HG03469 (cell line): ENCODE results near the gene CLEC3B.

Source experiments
- ATAC-seq: cut with Tn5 transposase; IDR thresholded peaks from one replicate; pipeline ENCODE4 v1.9.1; 2021; ENCODE audit warnings: mild to moderate bottlenecking, moderate library complexity, moderate number of reproducible peaks; ENCODE audit not compliant: unreplicated experiment

CLEC3B gene

DNA sequence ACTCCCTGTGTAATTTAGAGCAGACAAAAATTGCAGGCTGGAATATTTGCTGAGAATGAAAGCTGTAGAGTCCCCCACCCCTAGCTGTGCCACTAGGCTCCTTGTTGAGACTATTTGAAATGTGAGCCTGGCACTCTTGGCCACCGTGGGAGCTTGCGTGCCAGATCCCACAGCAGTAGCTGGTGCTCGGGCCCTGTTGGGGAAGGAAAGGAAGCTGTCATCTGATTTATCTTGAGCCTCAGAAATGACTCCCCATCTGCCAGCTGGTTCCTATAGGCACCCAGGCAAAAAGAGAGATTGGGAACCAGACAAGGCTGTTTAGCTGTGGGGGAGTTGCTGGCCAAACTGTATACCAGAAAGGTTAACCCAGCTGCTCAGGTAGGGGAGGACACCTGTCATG lies 23.4 kb upstream of the CLEC3B start:
- no peak for ATAC-seq

DNA sequence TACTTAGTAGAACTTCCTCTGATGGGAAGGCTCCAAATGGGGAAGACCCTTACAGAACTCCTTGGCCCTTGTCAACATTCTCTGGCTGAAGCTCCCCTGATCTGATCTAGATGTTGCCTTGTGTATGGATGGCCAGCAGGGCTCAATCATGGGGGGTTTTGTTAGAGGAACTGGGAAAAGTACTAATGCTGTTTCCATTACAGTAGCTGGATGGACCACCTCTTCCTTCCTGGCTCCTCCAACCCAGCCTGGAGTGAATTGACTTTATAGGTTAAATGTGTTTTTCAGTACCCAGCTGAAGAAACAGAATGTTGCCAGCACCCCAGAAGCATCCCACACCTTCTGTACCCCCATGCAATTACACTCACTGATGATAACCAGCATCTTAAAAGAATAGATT lies 22.7 kb upstream of the CLEC3B start:
- ATAC-seq: no peak

DNA sequence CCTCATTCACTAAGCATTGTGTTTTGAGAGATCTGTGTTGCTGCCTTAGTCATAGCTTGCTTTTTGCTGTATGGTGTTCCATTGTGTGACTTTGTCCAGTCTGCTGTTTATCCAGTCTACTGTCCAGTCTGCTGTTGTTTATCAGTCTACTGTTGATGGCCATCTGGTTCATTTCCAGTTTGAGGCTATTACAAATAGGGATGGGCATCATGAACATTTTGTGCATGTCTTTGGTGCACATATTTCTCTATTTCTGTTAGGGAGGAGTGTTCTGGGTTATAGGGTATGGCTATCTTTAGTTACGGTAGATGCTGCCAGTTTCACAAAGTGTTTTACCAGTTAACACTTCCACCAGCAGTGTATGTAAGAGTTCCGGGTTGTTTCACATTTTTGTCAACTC lies 22.2 kb upstream of the CLEC3B start:
- no peak for ATAC-seq

DNA sequence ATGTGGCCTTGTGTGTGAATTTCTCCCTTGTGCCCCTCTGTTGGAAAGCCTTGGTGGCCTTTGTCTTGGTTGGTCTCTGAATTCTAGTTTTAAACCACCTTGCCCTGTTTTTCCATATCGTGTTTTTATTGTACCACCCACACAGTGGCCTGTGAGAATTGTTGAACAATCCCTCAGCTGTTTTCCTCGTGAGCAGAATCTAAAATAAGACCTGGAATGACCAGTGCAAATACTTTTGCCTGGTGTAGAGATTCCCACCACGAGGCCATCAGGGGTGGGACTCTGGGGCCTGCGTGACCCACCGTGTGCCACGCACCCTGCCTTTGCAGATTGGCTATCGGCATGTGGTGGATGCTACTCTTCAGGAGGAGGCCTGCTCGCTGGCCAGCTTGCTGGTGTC lies 19.0 kb upstream of the CLEC3B start:
- ATAC-seq: no peak

DNA sequence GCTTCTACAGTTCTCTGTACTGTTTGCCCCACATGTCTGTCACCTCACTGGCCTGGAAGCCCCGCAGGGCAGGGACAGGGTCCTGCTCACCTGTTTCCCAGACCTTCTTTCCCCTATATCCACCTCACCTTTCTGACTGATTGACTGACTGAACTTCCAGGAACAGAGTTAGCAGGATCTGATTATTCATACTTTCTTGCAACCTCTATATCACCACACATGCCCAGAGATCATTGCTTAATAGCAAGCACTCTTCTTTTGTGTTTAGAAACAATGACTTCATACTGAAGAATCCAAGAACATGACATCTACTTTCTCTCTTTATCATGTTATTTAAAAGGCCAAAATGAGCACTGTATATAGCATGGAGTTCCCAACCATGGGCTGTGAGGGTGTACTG lies 18.0 kb upstream of the CLEC3B start:
- no peak for ATAC-seq

DNA sequence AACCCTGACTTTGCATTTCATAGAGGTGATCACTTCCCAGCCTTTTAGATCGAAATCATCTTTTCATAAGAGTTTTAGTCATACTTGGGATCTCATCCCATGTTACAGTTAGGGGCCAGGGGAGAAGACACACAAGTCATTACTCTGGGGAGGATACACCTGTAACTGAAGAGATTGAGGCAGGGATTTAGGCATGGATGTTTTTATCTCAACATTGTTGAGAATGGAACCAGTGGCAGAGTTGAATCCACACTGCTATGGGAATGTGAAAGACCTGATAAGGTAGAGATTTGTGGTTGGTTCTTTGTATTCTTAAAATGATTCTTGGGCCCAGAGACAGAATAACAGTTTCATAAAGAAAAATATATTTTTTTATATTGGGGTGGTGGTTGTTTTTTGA lies 16.2 kb upstream of the CLEC3B start:
- ATAC-seq: no peak

DNA sequence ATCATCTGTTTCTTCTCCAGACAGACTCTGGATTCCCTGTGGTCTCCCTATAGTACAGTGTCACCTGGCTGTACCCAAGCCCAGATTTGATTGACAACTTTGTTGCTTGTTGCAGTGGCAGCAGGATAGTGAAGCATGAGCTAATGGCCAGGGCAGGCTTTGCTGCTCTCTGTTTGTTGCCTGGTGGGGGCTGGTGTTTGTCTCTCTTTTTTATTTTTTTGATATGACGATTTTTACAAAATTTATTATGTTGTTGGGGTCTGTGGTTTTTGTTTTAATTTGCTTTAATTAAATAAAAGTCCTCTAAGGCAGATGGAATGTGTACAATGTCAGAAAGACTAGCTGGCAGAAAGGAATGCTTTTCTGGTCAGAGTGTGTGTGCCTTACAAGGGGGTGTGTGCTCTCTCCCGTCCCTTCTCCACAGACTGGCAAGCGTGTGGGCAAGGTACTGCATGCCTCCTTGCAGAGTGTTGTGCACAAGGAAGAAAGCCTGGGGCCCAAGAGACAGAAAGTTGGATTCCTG lies 15.2 kb upstream of the CLEC3B start:
- no peak for ATAC-seq

DNA sequence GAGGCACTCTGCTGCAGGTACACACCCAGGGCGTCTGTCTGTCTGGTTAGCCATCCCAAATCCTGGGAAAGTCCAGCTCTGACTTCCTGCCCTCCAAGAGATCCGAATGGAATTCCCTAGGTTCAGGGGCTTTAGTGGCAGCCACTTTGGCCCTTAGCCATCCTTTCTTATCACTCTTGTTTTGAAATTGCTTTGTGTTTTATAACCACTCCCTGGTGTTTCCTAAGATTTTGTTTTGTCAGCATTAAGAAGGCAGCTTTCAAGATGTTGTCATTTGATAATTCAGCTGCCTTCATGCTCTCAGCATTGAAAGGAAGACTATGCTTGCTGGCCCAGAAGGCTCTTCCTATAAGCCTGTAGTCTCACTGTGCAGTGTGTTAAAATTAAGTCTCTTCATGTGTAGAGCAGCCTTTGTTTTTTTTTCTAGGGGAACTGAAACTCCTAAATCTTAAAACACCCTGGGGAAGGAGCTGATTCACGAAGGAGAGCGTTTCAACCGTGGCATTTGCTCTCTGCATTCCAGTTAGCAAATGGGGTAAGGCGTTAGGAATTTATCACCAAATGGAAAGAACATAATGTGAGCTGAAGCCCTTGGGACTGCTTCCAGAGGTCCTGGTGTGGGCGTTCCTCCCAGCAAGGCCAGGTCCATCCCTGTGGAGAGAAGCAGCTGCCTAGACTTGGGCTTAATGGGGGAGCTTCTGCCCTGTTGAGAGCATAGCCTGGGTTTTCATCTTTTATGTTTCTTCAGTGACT lies 14.2 kb upstream of the CLEC3B start:
- ATAC-seq: no peak

DNA sequence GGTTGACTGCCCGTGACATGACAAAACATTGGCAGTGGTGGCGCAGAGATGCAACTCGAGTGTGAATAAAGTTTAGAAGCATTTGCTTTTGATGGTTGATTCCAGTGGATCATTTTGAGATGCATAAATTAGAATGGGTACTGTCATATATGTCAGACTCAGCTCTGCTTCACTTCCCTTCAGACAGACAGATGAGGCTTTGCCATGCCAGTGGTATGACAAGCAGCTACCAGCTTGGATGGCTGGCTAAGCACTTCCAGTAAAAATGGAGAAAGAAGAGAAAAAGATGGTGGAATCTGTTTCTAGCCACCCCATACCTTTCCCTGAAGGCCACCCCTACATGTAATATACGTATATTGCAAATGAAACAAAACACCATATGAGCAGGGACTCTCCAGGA lies 13.5 kb upstream of the CLEC3B start:
- no peak for ATAC-seq

DNA sequence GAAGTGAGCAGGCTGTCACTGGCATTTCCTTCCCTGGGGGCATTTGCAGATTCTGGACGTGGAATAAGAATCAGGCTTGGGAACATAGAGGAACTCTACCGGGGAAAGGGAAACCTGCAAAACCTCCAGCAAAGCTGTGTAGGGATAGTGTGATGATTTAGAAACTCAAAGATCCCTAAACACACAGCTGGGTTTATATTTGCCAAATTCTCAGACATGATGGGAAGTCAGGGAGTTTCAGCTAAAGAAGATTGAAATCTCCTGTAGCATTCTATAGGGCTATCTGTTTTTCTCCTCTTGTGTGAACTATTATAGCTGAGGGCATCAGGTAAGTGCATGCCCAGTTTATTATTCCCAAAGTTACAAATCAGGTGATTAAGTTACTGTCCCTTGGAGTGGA lies 9.2 kb upstream of the CLEC3B start:
- ATAC-seq: no peak

DNA sequence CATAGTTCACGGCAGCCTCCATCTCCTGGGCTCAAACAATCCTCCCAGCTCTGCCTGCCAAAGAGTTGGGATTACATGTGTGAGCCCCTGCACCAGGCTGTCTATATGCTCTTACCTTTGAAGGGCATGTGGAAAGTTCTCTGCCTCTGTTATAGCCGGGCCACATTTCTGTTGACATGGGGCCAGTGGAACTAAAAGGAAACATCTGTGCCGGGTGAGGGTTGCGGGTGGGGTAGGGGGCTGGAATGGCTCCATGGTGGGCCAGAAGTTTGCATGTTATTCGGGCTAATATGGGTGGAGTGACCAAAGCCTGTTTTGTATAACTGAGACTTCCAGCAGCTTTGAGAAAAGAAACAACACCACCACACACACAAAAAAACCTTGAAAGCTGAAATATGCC lies 8.3 kb upstream of the CLEC3B start:
- ATAC-seq: no peak

DNA sequence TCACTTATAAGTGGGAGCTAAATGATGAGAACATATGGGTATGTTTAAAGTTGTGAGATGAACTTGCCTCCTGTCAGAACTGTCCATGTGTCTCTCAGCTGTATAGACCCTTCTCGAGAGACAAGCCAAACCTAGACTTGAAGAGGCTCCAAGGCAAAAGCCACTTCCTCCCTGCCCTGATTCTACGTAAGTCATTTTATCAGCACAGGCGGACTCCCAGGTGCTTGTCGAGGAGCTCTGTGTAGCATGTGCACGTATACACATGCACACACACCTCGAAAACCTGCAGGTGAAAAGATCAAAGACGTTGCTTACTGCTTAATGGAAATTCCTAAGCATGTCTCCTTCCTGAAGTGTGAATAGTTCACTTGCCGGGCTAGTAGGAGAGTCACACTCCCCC lies 5.6 kb upstream of the CLEC3B start:
- no peak for ATAC-seq

DNA sequence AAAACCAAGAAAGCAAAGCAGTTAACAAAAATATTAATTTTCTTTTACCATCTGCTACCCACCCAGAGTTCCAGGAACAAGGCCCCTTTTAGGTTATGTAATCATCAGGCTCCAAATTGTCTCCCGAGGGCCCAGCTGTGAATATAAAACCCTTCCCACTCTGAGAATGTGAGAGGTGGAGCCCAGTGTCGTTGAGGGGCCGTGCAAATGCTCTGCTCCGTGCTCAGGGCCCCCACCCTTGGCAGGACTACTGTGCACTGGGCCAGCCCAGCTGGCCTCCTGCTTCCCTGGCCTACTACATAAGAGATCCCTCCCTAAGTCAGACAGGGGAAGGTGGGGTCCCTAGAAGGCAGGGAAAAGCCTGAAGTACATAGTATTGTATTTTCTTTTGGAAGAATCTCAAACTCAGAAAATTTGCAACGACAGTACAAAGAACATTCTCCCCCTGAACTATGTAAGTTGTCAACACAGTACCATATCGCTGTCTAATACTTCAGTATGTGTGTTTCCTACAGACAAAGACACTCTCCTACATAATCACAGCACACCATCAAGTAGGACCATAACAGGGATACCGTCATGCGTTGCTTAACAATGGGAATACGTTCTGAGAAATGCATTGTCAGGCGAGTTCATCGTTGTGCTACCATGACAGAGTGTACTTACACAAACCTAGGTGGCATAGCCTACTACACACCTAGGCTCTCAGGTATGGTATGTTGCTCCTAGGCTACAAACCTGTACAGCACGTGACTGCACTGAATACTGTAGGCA lies 4.4 kb upstream of the CLEC3B start:
- ATAC-seq: no peak

DNA sequence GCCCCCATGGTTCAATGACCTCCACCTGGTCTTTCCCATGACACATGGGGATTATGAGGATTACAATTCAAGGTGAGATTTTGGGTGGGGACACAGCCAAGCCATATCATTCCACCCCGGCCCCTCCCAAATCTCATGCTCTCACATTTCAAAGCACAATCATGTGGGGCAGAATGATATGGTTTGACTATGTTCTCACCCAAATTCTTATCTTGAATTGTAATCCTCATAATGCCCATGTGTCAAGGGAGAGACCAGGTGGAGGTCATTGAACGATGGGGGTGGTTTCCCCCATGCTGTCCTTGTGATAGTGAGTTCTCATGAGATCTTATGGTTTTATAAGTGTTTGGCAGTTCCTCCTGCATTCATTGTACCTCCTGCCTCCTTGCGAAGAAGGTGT lies 2.4 kb upstream of the CLEC3B start:
- no peak for ATAC-seq

DNA sequence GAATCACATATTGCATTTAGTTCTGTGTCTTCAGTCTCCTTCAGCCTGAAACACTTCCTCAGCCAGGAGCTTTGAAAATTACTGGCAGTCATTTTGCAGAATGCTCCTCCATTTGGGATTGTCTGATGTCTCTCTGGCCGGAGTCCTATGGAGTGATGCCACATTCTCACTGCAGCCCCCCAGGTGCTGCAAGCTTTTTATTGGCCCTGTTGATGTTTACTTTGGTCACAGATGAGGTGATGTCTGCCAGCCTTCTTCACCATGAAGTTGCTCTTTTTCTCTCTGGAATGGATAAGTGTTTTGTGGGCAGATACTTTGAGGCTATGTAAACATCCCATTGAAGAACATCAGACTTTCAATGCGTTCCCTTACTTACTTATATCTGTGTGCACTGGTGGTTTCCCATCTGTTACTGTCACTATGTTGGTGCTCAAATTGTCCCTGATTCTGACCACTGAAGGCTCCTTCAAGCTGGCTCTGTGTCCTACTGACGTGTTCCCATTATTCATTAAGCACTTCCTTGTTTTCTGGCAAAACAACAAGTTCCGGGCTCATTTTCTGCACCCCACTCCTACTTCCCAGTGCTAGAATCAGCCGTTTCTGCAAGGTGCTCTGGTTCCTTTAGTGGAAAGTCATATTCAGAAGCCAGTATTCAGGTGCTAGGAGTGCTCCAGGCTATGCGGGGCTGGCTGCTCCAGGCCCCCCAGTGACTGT lies 1.4 kb upstream of the CLEC3B start:
- ATAC-seq: no peak

DNA sequence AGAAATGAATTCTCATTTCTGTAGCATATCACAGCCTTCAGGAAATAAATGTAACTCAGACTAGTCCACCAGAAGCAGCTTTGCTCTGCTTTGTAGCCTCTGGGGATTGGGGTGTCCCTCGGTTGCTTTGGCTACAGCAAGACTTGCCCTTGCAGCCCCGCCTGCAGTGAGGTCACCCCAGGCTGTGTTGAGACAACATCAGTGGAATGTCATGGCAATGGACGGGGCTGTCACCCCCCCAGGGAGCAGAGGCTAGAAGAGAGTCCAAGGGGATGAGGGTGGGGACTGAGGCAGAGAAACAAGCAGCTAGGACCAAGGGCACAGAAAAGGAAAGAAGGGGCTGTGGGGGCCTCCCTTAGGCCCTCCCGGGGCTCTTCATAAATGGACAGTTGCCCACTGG lies 854 bp downstream of the CLEC3B start:
- no peak for ATAC-seq

DNA sequence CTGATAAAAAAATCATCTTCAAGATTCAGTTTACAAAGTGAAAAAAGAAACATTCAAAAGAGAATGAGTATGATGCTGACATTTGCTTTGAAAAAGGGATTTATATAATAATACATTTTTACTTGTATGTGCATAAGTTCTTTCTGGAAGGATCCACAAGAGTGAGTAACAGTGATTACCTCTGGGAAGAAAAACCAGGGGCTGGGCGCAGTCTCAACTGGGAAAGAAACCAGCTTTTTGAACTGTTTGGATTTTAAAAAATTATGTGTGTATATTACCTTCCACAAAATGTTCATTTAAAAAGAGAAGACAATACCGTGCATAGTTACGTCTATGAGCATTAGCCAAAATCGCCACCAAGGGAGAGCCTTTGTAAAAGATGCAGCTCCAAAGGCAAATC lies 1.3 kb downstream of the CLEC3B start:
- no peak for ATAC-seq

DNA sequence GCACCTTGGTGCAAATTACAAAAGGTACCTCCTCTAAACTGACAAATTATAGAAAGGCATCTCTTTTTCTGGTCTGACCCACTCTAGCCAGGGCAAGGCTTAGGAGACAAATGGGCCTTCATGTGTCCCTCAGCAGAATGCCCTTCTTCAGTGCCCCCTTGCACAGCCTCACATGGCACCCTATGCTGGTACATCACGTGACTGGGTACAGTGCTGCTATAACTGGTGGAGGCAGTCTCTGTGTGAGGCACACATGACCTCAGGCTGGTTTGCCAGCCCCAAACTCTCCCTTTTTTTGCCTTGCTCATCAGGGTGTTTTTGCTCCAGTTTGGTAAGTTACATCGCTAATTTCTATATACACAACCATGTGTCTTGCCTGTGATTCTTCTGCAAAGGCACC lies 3.1 kb downstream of the CLEC3B start:
- ATAC-seq: no peak

DNA sequence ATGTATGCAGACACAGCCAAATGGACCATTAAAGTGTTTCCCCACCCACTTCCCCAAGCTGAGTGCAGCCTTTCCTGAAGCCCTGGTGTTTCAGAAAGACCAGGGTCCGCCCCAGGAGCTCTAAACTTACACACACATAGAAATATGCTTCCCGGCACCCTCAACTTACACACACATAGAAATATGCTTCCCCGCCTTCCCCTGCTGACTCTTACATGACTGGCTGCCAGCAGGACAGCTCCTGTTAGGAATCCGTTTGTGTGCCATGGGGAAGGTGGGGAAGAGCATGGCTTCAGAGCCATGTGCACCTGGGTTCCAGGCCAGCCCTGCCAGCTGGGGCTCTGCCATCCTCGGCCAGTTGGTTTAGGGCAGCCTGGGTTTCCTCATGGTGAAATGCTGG lies 3.6 kb downstream of the CLEC3B start:
- no peak for ATAC-seq

DNA sequence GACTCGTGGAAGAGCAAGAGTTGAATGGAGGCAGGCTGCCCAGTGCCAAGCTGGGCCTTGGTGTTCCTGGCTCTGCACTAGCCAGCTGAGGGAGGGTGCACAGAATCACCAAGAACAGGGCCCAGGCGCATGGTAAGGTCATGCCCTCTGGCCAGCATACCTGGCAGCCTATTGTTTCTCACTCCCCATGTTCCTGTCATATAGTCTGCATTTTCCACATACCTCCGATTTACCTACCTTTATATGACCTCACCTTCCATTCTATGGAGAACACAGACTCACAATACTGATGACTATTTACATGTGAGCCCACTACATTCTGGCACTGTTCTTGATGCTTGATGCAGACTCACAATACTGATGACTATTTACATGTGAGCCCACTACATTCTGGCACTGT lies 5.4 kb downstream of the CLEC3B start:
- no peak for ATAC-seq

DNA sequence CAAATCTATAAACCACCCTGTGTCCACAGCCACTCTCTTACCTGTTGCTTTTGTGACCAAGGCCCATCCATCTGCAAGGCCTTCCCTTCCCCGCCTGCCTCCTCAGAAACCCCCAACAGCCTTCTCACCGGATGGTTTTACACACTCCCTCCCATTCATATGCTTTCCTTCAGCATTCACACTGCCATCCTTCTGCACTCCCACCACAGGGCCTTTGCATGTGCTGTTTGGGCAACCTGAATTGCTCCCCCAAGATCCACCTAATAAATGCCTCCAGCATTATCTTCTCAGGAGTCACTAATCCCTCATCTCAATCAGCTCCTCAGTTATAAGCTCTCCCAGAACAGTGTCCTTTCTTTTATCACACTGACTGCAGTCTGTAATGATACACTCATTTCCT lies 6.0 kb downstream of the CLEC3B start:
- no peak for ATAC-seq

DNA sequence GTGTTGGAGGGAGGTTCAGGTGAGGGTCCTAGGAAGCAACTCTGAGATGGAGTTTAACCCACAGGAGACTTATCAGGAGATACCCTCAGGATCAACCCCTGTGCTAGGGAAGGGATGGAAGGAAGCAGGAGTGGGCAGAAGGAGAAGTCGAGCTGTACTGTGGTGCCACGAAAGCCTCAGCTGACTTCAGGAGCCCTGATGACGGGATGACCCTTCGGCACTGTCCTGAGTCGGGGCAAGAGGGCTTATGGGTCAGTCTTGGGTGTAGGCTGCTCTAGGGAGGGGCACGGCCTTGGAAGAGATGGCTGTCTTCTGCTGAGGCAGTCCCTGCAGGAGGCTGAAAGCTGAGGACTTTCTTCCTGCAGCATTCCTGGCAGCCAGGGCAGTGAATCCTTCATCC lies 7.7 kb downstream of the CLEC3B start:
- ATAC-seq: no peak
